Activated CD4-positive, alpha-beta T cell treated with anti-CD3 and anti-CD28 coated beads for 4 hours (primary cell): Measurements from ENCODE around the gene KRTAP5-6.
A peak's percentile ranks its signal among the peaks of the same experiment; 100 is the strongest.
"Not testable (repeated sequence)": the region's sequence is repeated elsewhere in the genome, so short reads cannot be mapped to it uniquely, and the experiment has no call there.

ENCODE experiments used
- DNase-seq, 2 donors: peaks; one replicate each; pipeline ENCODE4 v3.0.0-alpha.2; 2020

KRTAP5-6 gene

DNA sequence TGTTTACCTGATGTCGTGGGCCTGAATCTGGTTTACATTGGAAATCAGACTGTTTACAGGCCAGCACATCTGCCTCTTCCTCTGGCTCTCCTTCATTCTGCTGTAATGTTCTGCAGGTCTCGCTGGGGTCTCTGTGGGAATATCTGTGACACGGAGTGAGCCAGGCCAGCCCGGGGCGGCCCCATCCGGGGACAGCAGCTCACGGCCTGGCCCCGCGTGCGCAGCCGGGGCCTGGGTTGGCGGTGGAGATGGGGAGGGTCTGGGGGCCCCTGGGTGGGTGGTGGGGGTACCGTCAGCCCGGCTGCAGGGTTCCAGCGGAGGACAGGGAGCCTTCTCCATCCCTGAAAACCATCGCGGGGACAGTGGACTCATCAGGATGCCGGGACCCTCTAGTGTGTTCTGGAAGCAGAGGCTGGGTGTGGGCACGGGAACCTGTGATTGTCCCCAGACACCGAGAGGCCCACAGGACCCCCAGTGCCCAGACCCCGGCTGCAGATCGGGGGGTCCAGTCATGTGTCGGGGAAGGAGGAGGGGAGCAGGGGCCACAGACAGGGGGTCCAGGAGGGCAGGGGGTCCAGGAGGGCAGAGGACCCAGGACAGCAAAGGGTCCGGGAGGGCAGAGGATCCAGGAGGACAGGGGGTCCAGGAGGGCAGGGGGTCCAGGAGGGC, 13.0 kb upstream of the KRTAP5-6 start:
- not testable (repeated sequence) for DNase-seq

DNA sequence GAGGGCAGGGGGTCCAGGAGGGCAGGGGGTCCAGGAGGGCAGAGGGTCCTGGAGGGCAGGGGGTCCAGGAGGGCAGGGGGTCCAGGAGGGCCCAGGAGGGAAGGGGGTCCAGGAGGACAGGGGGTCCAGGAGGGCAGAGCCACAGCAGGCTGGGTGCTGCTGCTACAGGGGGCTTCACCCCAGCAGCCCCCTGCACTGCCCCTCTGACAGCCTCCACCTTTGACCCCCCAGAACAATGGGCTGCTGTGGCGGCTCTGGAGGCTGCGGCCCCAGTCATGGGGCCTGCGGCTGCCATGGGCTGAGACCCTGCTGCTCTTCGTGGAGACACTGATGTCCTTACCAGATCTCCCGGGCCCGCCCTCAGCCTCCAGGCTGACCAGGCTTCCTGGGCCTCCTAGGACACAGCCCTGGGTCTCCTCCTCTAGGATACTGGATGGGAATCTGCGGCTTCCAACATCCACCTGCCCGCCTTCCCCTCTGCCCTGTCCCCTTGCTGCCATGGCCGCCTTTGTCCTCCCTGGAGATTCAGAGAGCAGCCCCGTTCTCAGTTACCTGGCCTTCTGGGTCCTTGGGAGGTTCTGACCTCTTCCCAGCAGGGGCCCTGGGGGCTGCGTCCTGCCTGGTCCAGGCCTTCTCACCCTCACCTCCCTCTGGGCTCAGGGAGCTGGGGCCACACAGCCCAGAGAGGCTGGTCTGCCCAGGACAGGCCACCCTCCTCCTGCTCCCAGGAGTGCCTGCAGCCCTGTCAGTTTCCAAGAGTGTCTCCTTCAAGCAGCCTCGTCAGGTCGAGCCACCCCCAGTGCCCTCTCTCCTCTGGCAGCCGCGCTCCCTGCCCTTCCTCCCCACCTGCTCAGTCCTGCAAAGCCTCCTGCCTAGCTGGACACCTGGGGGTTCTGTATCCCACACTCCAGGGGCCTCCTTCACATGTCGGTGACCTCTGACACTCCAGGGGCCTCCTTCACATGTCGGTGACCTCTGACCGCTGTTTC, 11.8 kb upstream of the KRTAP5-6 start:
- not testable (repeated sequence) for DNase-seq

DNA sequence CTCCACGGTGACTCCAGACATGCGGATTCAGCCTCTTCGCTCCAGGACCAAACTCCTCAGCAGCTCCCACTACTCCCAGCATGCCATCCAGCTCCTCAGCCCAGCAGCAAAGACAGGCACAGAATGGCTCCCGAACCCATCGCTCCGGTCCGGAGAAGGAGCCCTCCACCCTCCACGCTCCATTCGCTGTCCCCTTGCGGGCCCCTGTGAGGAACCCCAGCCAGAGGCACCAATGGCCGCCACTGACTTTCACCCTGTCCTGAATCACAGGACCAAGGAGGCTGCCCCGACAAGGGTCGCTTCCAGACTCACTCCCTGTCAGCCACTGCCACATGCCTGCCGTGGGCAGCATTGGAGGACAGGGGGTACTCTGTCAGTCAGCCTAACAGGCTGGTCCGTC, 10.8 kb upstream of the KRTAP5-6 start:
- not testable (repeated sequence) for DNase-seq

DNA sequence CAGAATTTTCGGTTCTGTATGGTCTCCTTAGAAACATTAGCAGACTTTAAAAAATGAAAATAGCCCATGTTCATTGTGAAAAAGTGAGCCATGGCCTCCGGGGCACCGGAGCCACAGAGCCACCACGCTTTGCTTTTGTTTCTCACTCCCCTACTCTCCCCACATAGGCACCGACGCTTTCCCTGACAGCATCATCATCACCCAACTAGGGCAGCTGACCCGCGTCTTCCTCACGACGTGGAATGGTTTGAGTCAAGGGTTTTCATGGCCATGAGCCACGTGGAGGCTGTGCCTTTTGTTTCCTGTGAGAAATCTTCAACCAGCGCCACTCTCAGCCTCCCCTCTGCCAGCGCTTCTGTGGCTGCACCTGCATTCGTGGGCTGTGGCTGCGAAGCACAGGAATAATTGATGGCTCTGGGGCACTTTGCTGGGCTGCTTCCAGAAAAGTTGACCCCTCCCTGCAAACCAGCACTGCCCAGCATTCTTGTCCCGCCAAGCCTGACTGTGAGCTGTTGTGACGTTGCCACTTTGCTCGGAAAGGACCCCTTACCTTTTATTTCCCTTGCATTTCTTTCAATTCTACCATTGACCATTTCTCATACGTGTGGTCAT, 8.6 kb upstream of the KRTAP5-6 start:
- not testable (repeated sequence) for DNase-seq

DNA sequence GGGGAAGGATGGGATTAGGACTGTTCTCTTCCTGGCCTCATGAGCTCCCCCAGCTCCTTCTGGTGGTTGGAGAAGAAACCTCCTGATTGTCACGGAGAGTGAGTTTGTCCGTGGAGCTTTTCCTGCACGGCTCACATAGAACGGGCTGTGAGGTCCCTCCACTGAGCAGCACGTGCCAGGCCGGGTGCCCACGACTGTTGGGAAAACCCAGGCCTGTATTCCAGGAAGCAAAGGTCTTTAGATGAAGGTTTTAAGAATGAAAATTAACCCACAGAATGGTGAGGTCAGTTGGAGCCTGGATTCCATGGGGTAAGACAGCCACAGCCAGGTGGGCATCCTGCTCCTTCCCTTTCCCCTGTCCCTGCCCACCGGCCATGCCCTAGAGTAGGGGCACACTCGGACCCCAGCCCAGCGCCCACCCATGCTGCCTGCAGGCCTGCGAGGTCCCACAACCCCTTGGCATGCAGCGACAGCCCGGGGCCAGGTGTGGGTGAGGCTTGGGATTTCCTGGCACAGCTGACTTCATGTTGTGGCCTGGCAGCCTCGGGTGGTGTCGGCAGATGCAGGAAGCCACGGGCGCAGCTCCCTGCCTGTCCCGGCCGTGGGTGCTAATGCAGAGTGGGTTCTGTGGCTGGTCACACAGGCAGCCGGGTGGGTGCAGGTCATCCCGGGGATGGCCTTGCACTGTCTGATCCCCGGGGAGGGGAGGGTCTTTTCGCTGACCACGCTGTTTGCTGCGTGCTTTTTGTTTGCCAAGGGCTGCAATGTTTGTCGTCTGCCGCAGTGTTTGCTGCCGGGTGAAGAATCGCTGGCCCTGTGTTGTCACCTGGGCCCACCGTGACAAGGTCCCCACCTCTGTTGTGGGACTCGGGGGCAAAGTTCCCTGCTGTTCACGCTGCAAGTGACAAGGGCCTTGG, 7.5 kb upstream of the KRTAP5-6 start:
- not testable (repeated sequence) for DNase-seq

DNA sequence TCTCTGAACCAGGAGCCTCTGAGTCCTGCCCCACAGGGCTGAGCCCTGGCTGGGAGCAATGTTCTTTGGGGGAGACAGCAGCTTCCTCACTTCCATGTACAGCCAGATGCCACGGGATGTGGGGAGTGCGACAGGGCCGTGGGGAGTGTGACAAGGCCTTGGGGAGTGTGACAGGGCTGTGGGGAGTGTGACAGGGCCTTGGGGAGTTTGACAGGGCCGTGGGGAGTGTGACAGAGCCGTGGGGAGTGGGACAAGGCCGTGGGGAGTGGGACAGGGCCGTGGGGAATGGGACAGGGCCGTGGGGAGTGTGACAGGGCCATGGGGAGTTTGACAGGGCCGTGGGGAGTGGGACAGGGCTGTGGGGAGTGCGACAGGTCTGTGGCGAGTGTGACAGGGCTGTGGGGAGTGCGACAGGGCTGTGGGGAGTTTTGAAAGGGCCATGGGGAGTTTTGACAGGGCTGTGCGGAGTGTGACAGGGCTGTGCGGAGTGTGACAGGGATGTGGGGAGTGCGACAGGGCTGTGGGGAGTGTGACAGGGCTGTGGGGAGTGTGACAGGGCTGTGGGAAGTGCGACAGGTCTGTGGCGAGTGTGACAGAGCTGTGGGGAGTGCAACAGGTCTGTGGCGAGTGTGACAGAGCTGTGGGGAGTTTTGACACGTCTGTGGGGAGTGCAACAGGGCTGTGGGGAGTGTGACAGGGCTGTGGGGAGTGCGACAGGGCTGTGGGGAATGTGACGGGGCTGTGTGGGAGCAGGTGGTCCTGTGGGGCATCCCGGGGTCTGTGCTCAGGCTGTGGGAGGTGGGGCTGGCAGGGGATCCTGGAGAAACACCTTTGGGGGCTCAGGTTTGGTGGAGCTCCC, 6.6 kb upstream of the KRTAP5-6 start:
- no peak for DNase-seq

DNA sequence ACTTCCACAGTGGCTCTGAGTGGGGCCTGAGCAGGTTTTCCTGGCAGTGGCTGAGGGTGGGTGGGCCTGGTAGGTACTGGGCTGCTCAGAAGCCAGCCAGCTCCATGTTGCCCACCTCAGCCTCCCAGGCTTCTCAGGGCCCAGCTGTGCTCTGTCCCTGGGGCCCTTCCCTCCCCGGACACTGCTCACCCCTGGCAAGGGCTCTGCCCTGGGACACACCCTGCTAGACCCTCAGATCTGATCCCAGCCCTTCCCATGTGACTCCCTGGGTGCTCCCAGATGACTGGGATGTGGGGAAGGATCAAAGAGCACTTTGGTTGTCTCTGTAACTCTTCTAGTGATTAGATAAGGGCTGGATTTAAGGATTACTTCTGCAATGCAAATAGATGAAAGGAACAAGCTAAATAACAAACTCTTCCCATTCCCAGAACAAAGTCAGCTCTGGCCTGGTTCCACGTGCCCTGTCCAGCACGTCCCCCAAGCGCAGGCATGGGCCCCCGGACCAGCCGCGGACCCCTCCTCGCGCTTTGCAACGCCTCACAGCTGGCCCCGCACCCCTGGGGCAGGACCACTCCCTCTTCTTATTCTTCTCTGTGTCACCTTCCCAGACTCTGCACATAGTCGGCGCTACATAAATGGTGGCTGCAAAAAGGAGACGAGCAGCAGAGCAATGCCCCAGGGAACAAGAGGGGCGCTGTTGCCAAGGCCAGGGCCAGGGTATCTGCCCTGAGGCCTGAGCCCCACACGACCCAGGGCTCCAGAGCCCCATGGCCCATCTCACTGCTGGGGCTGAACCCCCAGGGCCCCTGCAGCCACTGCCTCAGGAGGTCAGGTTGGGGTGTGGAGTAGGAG, 5.7 kb upstream of the KRTAP5-6 start:
- DNase-seq: no peak

DNA sequence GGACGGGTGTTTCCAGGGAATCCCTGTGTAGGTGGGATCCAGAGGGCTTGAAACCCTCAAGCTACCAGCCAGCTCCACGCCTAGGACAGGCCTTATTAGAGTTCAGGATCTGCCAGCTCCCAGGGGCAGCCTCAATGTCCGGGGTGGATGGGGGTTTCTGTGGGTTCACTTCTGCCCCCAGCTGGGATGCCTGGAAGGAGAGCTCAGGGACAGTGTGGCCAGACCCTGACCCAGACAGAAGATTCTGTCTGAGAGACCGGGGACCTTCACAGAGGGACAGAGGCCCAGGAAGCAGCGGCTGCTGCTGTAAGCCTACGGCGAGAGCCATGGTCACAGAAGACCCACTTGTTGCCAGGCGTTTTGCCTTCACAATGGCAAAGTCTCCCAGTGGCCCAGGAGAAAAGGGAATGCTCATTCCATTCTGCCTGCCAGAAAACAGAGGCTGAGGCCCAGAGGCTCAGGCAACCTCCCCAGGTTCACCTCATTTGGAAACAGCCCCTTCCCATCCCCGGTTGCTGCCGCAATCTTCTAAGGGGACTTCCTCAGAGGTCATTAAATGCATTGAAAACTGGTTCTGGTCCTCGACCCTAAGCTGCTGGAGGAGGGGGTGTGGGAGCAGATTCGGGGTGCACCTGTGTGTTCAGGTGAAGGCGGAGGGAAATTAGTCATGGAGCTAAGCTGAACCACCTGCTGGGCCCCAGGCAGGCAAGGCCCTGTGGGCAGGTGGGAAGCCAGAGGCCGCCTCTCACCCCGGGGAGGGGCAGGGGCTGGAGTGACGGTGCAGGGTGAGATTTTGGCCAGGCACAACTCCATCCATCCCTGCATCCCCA, 4.9 kb upstream of the KRTAP5-6 start:
- no peak for DNase-seq

DNA sequence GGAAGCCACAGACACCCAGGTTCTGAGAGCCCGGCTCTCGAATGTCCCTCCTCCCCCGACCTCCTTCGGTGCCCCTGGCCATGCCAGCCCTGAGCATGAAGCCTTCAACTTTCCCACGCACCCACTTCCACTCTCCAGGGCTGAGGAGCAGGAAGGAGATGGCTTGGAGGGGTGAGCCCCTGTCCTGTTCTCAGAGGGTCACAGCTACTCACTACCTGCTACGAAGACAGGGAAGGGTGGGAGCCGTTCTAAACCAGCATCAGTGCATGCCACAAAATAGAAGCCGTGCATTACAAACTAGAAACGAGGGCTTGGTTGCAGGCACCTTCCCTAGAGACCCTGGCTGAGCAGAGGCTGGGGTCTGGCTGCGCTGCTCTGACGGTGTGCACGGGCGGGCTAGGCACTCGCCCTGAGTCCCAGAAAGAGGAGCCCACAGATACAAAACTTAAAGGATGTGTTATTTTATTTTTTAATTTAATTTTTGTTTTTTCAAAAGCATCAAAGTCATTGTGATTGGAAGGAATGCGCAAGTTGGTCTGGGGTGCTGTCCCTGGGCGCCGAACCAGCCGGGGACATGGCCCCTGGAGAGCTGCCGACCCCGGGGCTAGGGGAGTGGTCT, 4.2 kb upstream of the KRTAP5-6 start:
- no peak for DNase-seq

DNA sequence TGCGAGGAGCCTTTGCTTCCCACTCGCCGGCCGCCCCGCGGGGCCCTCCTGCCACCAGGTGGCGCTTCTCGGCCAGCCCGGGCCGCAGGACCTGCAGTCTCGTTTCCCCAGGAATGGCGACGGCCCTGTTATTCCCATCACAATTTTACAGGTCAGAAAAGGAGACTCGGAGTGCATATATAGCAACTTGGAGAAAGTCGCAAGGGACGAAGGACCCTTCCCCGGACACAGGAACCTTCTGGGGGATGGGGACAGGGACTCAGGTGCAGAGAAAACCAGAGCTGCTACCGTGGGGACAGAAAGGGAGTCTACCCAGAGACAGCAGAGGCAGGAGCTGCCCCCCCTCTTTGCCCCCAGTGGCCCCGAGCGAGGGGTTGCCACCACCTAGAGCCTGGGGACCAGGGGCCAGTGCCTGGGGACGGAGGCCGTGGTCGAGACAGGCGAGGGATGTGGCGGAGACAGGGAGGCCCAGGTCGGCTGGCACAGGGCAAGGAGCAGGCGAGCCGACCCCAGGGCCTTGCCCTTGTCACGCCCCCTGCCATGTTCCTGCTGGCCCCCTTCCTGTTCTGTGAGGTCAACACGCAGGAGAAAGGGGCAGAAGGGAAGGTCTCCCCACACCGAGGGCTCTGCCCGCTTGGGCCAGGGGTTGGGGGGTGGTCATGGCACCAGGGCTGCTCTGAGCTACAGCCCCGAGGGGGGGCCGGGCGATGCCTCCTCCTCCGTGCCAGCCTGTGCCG, 3.5 kb upstream of the KRTAP5-6 start:
- DNase-seq: peak; percentile 62 to 70

DNA sequence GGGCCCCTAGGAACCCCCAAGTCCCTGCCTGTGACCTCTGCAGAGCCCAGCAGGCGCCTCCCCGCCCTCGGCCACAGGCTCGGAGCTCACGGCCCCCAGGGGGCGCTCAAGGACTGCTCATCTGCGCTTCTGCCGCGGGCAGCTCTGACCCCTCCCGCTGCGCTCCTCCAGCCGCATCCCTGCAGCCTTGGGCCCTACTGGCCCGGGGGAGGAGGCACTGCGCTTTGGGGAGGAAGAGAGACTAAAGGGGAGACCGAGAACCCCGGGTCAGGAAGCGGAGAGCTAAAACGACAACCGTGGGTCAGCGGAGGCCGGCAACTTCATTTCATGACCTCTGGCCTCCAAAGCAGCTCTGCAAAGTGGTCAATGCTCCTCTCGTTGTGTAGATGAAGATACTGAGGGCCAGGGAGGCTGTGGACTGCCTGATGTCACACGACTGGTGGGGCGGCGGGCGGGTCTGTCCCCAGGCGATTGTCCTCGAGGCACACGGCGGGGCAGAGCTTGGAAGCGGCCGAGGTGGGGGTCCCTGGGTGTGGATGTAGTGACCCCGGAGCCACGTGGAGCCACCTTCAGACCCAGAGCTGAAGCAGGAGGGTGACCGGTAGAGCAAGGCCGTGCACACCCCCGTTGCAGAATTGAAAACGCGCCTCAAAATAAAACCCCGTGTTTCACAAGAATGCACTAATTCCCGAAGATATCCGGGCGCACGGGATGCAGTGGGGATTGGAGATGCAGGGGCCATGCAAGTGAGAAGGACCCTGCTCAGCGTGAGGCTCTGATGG, 2.7 kb upstream of the KRTAP5-6 start:
- peak; percentile 76 to 78 for DNase-seq

DNA sequence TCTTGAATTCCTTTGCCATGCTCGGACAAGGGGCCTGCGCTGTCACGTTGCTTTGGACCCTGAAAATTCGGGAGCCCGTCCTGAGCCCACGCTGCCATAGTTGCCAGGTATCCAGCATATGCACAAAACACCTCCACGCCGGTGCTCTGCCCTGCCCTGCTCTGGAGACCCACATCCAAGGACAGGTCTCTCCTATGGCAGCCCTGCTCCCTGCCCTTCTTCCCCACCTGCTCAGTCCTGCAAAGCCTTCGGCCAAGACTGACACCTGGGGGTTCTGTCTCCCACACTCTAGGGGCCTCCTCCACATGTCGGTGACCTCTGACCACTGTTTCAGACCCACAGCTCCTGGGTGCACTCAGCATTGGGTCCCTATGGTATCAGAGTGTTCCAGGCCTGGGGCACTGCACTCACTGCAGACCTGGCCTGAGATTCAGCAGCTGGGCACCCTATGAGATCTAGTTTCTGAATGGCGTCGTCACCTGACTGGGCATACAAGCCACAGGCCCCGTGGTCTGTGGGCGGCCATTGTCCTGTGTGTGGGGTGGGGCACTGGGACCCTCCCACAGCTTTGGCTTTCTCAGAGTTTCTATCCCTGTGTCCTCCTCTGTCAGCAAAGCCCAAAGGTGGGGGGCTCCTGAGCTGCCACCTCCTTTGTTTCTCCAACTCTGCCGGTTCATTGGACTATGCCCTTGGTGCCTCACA, 2.0 kb upstream of the KRTAP5-6 start:
- no peak for DNase-seq

DNA sequence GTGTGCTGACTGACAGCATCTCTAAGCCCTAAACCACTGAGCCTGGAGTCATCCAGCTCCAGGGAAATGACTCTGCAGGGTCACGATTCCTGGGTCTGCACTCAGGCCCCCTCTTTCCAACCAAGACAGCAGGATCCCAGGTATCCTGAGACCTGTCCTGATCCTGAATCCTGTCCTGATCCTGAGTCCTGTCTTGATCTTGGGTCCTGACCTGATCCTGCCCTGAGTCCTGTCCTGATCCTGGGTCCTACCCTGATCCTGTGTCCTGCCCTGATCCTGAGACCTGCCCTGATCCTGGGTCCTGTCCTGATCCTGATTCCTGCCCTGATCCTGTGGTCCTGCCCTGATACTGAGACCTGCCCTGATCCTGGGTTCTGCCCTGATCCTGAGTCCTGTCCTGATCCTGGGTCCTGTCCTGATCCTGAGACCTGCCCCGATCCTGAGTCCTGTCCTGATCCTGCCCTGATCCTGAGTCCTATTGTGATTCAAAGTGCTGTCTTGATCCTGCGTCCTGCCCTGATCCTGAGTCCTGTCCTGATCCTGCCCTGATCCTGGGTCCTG, 1.4 kb upstream of the KRTAP5-6 start:
- no peak for DNase-seq

DNA sequence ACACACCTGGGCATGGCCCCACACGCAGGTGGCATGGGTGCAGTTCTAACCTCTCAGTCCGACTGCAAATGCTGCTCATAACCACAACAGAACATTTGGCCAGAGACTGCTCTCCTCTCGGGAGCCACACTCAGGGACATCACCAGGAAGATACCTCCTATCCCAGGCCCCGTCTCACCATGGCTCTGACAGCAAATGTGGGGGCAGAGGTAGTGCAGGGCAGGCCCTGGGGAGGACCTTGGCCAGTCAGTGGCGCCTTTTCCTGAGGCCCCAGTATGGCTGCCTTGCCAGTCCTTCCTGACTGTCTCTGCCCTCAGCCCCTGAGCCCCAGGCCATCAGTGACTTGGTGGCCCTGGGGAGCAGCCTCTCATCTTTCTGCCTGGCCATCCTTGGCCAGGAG, 2.8 kb downstream of the KRTAP5-6 start:
- DNase-seq: no peak

DNA sequence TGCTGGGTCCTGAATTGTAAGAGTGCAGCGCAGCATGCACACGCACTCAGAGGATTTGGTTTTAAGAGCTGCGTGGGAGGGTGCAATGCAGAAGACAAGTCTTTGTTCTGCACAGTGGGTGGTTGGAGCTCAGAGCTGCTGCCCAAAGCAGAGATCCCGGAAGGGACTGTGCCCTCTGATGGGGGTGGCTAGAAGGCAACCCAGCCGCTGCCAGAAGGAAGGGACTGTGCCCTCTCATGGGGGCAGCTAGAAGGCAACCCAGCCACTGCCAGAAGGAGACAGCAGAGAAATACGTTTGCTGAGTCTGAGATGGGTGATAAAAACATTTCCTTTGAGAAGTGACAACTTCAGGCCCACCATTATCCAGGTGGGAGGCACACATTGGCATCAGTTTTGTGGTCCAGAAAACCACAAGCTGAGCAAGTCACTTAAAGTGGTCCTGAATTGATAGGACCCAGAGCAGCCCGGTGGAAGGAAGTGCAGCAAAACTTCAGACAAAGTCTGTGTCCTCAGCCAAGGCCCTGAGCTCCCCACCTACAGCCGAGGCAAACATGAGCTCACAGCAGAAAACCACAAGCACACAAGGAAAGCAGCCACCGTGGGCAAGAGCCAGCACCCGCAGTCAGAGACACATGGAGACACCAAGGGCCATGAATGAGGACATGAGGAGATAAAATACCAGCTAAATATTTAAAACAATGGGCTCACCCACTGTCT, 4.3 kb downstream of the KRTAP5-6 start:
- DNase-seq: peak in 1 of 2 donors; percentile 12

DNA sequence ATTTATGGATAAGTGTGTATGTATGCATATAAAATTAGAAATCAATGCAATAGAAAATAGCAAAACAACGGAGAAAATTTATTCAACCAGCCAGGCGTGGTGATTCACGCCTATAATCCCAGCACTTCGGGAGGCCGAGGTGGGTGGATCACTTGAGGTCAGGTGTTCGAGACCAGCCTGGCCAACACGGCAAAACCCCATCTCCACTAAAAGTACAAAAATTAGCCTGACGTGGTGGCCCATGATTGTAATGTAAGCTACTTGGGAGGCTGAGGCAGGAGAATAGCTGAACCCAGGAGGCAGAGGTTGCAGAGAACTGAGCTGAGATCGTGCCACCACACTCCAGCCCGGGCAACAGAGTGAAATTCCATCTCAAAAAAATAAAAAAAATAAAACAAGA, 5.5 kb downstream of the KRTAP5-6 start:
- DNase-seq: no peak
